Stimulated activated CD4-positive, alpha-beta T cell treated with anti-CD3 and anti-CD28 coated beads, Interleukin-4, amount 100 ng/mL, for 48 hours (primary cell): ENCODE results near the gene CTBP1.
A peak's percentile ranks its signal among the peaks of the same experiment; 100 is the strongest.

Source experiments
- DNase-seq, 2 donors: peaks; one replicate each; pipeline ENCODE4 v3.0.0-alpha.2; 2020; ENCODE audit warnings: low read depth in 2 of 2

The CTBP1 gene

DNA sequence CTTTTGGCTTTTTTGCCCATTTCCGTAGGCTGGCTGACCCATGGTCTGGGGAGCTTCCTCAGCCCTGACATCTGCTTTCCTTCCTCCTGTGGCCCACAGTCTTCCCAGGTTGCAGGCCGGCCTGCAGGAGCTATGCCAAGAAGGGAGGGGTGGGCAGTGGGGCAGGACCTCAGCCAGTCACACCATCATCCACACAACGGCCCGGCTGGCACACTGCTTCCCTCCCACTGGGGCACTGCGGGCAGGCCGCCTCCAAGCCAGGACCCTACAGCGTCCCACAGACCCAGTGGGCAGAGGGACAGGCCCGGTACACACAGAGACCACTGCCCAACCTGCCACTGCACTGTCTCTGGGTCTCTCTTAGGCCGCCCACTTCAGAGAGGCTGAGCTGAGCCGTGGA lies 38.0 kb downstream of the CTBP1 start:
- no peak for DNase-seq

GRCh38 chr4:1210241-1210841 lies 38.6 kb downstream of the CTBP1 start:
- no peak for DNase-seq

DNA sequence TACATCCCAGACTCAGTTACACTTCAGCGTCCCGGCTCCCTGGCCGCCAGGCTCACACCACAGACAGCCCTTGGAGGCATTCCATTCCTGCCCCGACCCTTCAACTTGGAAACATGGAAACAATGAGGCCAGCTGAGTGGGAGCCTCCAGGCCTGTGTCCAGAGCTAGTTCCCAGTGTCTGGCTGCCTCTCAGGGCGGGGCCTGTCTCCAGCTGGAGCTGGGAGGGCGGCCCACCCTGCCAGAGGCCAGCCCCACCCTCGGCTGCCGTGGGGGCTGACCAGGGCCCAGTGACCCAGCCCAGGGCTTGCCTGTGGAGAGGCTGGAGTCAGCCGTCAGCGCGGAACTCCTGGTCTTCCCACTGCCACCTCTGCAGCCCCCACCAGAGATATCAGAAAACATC lies 39.1 kb downstream of the CTBP1 start:
- no peak for DNase-seq

GRCh38 chr4:1208970-1209704 lies 39.8 kb downstream of the CTBP1 start:
- DNase-seq: no peak

DNA sequence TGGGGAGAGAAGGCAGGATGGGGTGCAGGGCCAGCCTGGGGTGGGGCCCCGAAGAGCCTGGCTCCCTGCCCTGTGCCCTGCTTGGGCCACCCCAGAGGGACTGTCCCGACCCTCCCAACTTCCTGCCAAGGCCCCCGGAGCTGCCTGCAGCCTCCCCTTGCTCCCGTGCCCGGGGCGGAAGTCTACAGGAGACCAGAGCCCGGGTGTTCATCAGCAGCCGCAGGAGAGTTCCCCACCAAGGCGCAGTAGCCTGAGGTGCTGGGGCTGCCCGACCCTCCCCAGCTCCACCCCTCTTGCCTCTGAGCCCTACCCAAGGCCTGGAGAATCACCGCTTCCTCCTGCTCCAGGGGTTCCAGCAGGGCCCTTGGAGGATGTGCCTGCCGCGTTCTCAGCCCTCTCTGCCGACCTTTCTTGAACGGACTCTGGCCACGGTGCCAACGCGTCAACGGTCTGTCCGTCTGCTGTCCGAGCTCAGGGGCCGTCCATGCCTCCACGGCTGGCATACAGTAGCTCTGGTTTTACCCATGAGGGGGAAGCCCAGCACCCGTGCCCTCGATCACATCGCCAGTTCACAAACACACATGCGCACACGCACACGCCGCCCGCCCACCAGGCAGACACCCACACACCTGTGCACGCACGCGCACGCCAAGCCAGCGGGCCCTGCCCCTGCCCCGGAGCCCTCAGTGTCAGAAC lies 40.5 kb downstream of the CTBP1 start:
- no peak for DNase-seq

GRCh38 chr4:1207603-1208265 lies 41.2 kb downstream of the CTBP1 start:
- DNase-seq: no peak

DNA sequence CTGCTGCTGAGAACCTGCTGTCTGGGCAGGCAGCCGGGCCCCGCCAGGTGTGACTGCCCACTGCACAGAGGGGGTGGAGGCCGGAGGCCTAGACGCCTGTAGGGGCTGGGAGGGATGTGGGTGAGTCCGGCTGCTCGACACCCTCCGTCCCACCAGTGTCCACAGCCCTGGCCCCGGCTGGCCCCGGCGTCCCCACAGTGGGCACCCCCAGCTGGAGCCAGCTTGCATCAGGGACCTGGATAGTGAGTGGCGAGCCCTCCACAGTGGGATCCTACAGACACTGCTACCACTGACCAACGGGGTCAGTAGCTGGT lies 41.8 kb downstream of the CTBP1 start:
- DNase-seq: no peak

DNA sequence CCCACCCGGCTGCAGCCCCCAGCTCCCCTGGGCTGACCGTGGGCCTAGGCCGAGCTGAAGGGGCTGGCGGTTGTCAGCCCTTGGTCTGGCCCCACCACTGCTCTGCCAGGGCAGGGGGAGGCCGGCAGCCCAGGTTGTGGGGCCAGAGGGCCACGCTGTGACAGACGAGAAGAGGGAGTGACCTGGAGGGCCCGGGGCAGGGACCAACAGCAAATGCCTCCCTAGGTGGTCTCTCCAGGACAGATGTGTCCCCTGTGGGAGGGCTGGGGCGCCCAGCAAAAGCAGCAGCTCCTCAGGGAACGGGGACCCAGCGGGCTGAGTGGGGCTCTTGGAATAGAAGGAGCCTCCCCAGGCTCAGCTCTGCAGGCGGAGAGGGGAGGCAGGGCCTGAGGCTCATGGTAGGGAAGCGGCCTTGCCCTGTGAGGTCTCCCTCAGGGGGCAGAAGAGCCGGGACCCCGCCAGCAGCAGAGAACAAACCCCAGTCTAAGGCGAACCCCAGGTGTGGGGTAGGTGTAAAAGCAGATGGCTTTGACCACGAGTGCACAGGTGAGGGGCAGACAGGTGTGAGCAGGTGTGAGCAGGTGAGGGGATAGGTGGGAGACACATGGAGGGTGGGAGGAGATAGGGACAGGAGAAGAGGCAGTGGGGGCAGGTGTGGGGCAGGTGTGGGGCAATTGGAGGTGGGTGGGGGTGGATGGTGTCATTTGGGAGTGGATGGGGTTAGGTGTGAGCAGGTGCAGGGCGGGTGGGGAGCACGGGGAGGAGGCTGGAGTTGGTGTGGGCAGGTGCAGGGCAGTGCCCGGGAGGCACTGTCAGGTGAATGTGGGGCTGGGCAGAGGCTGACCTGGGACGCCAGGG lies 42.4 kb downstream of the CTBP1 start:
- no peak for DNase-seq

- no peak for DNase-seq
These were observed 43.2 kb downstream of the CTBP1 start for GRCh38 chr4:1205586-1206298.

DNA sequence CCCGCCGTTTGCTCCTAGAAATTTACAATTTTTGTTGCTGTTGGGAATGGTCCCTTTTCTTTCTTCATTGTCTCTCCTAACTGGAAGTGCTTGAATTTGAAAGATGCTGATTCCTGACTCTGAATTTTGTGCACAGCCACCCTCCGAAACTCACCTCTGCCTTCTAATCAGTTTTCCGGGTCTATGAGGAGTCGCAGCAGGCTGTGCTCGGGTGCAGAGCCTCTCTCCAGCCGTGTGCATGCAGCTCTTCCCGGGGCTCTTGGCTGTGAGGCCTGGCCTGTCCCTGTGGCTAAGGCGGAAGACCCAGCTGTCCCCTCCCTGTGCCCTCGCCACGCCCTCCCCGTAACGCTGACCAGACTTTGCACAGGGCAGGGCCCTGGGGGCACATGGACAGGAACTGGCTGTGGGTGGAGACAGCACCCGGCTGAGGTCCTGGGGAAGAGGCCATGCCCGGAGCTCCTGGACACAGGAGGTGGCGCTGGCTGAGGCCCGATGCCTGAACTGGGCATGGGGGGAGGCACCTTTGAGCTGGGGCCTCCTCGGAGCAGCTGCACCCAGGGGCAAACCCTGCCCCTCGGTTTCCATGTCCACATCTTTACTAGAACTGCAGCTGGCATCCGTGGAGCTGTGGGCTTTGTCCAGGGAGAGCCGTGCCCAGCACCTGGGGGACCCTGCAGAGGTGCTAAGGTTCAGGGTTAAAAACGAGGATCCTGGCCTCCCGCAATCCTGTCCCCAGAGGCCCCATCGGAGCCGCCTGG lies 43.9 kb downstream of the CTBP1 start:
- DNase-seq: no peak

- DNase-seq: no peak
These were observed 44.6 kb downstream of the CTBP1 start for GRCh38 chr4:1204286-1204827.

DNA sequence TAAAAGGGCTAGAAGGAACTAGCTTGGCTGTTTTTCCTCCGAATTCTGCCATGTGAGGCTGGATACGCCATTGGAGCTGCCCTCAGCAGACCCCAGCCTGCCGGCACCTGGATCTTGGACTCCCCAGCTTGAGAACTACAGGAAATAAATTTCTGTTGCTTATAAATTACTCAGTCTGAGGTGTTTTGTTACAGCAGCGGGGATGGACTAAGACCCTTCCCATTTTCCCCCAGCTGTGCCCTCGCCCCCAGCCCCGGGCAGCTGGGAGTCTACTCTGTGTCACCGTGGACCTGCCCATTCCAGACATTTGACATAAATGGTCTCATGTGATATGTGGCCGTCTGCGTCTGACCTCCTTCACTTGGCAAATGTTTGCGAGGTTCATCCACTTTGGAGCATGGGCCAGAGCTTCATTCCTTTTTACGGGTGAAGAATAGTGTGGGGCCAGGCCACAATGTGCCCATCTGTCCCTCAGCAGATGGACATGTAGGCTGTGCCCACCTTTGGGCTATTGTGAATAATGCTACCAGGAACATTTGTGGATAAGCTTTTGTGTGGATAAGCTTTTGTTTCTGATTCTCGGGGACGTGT lies 45.8 kb downstream of the CTBP1 start:
- DNase-seq: no peak

DNA sequence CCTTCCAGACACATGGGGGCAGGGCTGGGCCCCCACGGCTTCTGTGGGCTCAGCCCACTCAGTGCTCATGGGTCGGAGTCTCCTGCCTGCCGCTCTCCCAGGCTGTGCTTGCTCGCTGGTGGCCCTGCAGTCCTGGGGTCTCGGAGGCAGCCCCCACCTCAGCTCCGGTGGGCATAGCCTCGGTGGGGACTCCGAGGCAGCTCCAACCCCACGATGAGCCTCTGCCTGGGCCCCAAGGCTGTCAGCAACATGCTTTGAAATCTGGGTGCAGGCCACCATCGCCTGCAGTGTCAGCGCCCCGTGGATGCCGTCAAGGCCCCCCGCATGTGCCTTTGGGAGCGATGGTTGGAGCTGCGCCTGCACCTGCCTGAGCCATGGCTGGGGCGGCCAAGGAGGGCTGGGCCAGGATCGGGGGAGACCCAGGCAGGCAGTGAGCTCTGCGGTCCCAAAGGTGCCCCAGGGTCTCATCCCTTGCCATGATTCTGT lies 46.4 kb downstream of the CTBP1 start:
- no peak for DNase-seq

GRCh38 chr4:1201851-1202525 lies 46.9 kb downstream of the CTBP1 start:
- peak; percentile 58 to 72 for DNase-seq

- no peak for DNase-seq
These were observed 48.4 kb downstream of the CTBP1 start for GRCh38 chr4:1200425-1201035.

GRCh38 chr4:1199556-1200331 lies 49.2 kb downstream of the CTBP1 start:
- no peak for DNase-seq

- DNase-seq: no peak
These were observed 50.7 kb downstream of the CTBP1 start for GRCh38 chr4:1198098-1198844.
